H1 (cell line): ENCODE measurements around the gene SPACDR. TPM values are rescaled to one million over a fixed set of nuclear protein-coding genes. Genes with fewer than 3 reads are reported as not detected.

Experiments used
- polyA plus RNA-seq, 7 experiments: library from polyadenylated mRNA; depleted of rRNA in 3 of 7; stranded (reverse) in 5 of 7; unstranded in 2 of 7; fragments of >200 nt in 5 of 7; fragments of 200-250 nt in 2 of 7; gene quantifications; 1 replicate in 5 of 7; 2 replicates in 1 of 7; 4 replicates in 1 of 7; pipeline versions ENCODE4 v1.2.1 to v1.2.3, GENCODE V29; 2011 to 2013; ENCODE audit warnings: missing spikeins in 2 of 7, mixed read lengths in 2 of 7
- total RNA-seq: library from RNA; stranded (reverse); fragmentation: NEBNext Ultra II Directional; extraction: Animal tissue kit (Norgen Biotek cat#: 25700); gene quantifications from 2 replicates; pipeline ENCODE4 v1.2.1, GENCODE V29; 2021
- TF ChIP-seq, protein P1 (sequence below): IDR thresholded peaks from 2 replicates; pipeline ENCODE4 v1.6.1; 2012; ENCODE audit warnings: low read length, inconsistent platforms
- TF ChIP-seq, protein P2 (sequence below): fragments of 300-600 bp; sonication (generic); IDR thresholded peaks from 2 replicates; pipeline ENCODE4 v1.7.1; 2012; ENCODE audit warnings: low read length, moderate library complexity, mild to moderate bottlenecking, inconsistent platforms; ENCODE audit not compliant: insufficient replicate concordance

Gene SPACDR
- total and polyA plus RNA-seq, 2 of the 8 experiments (the other 6 are each of a cell fraction or from before 2014, with no cell fraction given) = 0.26 TPM; not detected in 1

DNA sequence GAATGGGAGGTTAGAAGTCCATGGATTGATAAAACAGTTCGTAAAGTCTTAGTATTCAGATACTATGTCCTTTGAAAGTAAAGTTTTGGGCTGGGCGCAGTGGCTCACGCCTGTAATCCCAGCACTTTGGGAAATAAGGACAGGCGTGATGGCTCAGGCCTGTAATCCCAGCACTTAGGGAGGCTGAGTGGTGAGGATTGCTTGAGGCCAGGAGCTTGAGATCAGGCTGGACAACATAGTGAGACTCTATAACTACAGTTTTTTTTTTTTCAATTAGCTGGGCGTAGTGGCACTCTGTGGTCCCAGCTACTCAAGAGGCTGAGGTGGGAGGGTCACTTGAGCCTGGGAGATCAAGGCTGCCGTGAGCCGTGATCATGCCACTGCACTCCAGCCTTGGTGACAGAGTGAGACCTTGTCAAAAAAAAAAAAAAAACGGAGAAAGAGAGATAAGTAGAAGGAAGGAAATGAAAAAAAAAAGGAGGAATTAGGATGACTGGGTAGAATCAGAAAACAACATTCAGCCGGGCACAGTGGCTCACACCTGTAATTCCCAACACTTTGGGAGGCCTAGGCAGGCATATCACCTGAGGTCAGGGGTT, 49.3 kb upstream of the SPACDR start (continued):
- TF ChIP-seq, protein P1, sequence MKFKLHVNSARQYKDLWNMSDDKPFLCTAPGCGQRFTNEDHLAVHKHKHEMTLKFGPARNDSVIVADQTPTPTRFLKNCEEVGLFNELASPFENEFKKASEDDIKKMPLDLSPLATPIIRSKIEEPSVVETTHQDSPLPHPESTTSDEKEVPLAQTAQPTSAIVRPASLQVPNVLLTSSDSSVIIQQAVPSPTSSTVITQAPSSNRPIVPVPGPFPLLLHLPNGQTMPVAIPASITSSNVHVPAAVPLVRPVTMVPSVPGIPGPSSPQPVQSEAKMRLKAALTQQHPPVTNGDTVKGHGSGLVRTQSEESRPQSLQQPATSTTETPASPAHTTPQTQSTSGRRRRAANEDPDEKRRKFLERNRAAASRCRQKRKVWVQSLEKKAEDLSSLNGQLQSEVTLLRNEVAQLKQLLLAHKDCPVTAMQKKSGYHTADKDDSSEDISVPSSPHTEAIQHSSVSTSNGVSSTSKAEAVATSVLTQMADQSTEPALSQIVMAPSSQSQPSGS = no peak
- TF ChIP-seq, protein P2, sequence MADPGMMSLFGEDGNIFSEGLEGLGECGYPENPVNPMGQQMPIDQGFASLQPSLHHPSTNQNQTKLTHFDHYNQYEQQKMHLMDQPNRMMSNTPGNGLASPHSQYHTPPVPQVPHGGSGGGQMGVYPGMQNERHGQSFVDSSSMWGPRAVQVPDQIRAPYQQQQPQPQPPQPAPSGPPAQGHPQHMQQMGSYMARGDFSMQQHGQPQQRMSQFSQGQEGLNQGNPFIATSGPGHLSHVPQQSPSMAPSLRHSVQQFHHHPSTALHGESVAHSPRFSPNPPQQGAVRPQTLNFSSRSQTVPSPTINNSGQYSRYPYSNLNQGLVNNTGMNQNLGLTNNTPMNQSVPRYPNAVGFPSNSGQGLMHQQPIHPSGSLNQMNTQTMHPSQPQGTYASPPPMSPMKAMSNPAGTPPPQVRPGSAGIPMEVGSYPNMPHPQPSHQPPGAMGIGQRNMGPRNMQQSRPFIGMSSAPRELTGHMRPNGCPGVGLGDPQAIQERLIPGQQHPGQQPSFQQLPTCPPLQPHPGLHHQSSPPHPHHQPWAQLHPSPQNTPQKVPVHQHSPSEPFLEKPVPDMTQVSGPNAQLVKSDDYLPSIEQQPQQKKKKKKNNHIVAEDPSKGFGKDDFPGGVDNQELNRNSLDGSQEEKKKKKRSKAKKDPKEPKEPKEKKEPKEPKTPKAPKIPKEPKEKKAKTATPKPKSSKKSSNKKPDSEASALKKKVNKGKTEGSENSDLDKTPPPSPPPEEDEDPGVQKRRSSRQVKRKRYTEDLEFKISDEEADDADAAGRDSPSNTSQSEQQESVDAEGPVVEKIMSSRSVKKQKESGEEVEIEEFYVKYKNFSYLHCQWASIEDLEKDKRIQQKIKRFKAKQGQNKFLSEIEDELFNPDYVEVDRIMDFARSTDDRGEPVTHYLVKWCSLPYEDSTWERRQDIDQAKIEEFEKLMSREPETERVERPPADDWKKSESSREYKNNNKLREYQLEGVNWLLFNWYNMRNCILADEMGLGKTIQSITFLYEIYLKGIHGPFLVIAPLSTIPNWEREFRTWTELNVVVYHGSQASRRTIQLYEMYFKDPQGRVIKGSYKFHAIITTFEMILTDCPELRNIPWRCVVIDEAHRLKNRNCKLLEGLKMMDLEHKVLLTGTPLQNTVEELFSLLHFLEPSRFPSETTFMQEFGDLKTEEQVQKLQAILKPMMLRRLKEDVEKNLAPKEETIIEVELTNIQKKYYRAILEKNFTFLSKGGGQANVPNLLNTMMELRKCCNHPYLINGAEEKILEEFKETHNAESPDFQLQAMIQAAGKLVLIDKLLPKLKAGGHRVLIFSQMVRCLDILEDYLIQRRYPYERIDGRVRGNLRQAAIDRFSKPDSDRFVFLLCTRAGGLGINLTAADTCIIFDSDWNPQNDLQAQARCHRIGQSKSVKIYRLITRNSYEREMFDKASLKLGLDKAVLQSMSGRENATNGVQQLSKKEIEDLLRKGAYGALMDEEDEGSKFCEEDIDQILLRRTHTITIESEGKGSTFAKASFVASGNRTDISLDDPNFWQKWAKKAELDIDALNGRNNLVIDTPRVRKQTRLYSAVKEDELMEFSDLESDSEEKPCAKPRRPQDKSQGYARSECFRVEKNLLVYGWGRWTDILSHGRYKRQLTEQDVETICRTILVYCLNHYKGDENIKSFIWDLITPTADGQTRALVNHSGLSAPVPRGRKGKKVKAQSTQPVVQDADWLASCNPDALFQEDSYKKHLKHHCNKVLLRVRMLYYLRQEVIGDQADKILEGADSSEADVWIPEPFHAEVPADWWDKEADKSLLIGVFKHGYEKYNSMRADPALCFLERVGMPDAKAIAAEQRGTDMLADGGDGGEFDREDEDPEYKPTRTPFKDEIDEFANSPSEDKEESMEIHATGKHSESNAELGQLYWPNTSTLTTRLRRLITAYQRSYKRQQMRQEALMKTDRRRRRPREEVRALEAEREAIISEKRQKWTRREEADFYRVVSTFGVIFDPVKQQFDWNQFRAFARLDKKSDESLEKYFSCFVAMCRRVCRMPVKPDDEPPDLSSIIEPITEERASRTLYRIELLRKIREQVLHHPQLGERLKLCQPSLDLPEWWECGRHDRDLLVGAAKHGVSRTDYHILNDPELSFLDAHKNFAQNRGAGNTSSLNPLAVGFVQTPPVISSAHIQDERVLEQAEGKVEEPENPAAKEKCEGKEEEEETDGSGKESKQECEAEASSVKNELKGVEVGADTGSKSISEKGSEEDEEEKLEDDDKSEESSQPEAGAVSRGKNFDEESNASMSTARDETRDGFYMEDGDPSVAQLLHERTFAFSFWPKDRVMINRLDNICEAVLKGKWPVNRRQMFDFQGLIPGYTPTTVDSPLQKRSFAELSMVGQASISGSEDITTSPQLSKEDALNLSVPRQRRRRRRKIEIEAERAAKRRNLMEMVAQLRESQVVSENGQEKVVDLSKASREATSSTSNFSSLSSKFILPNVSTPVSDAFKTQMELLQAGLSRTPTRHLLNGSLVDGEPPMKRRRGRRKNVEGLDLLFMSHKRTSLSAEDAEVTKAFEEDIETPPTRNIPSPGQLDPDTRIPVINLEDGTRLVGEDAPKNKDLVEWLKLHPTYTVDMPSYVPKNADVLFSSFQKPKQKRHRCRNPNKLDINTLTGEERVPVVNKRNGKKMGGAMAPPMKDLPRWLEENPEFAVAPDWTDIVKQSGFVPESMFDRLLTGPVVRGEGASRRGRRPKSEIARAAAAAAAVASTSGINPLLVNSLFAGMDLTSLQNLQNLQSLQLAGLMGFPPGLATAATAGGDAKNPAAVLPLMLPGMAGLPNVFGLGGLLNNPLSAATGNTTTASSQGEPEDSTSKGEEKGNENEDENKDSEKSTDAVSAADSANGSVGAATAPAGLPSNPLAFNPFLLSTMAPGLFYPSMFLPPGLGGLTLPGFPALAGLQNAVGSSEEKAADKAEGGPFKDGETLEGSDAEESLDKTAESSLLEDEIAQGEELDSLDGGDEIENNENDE = no peak
